HG03025 (cell line): ENCODE data around the gene FZD2.
"Not testable (repeated sequence)": the region's sequence is repeated elsewhere in the genome, so short reads cannot be mapped to it uniquely, and the experiment has no call there.

ENCODE experiments used
- ATAC-seq: cut with Tn5 transposase; IDR thresholded peaks from one replicate; pipeline ENCODE4 v1.9.1; 2021; ENCODE audit warnings: mild to moderate bottlenecking, moderate library complexity; ENCODE audit not compliant: unreplicated experiment, low FRiP score

The FZD2 gene

GRCh38 chr17:44556832-44557606, at the start of gene FZD2:
FZD2 (plus strand) TSS chr17:44557484; CDS start chr17:44557689, 205 bp downstream.
- ATAC-seq = no peak

- not testable (repeated sequence) for ATAC-seq
Observed at GRCh38 chr17:44511241-44512134, 45.8 kb upstream of the FZD2 start.

GRCh38 chr17:44518032-44518431, 39.3 kb upstream of the FZD2 start:
- no peak for ATAC-seq

GRCh38 chr17:44522883-44523671, 34.2 kb upstream of the FZD2 start:
- ATAC-seq = no peak

- ATAC-seq = no peak
Observed at GRCh38 chr17:44523672-44523972, 33.7 kb upstream of the FZD2 start.

GRCh38 chr17:44527102-44527501, 30.2 kb upstream of the FZD2 start:
- ATAC-seq = no peak

- ATAC-seq = no peak
Observed at GRCh38 chr17:44527954-44528353, 29.3 kb upstream of the FZD2 start.

GRCh38 chr17:44529864-44530263, 27.4 kb upstream of the FZD2 start:
- ATAC-seq = no peak

- ATAC-seq = no peak
Observed at GRCh38 chr17:44530896-44531418, 26.3 kb upstream of the FZD2 start.

GRCh38 chr17:44533533-44534246, 23.6 kb upstream of the FZD2 start:
- ATAC-seq = no peak

- no peak for ATAC-seq
Observed at GRCh38 chr17:44536090-44536953, 21.0 kb upstream of the FZD2 start.

- ATAC-seq = not testable (repeated sequence)
Observed at GRCh38 chr17:44537922-44538321, 19.4 kb upstream of the FZD2 start.

- no peak for ATAC-seq
Observed at GRCh38 chr17:44539673-44540072, 17.6 kb upstream of the FZD2 start.

GRCh38 chr17:44540246-44541084, 16.8 kb upstream of the FZD2 start:
- no peak for ATAC-seq

GRCh38 chr17:44541884-44542581, 15.3 kb upstream of the FZD2 start:
- ATAC-seq = no peak

- no peak for ATAC-seq
Observed at GRCh38 chr17:44543213-44543904, 13.9 kb upstream of the FZD2 start.

- no peak for ATAC-seq
Observed at GRCh38 chr17:44543905-44544523, 13.3 kb upstream of the FZD2 start.
